Measurements from ENCODE around the gene CSKMT.
"Not testable (repeated sequence)": the region's sequence is repeated elsewhere in the genome, so short reads cannot be mapped to it uniquely, and the experiment has no call there.

Gene CSKMT

GRCh38 chr11:62665075-62665598 lies at the start of gene CSKMT, which contains the start of gene C11orf98:
Gene CSKMT, plus strand, starts transcription at chr11:62665312. Its CDS starts 568 bp downstream, at chr11:62665880.
Gene C11orf98, minus strand, starts transcription at chr11:62665210. Its CDS starts 41 bp downstream, at chr11:62665169.
- peak; percentile 96 to 97 for DNase-seq

GRCh38 chr11:62615521-62615920 lies 49.6 kb upstream of the CSKMT start:
- no peak for DNase-seq

- not testable (repeated sequence) for DNase-seq
These were observed 48.2 kb upstream of the CSKMT start for GRCh38 chr11:62616957-62617356.

GRCh38 chr11:62621027-62621566 lies 44.0 kb upstream of the CSKMT start:
- DNase-seq = no peak

- DNase-seq = peak; percentile 95 to 97
These were observed 43.3 kb upstream of the CSKMT start, which contains the start of gene B3GAT3 for GRCh38 chr11:62621567-62622470. Gene B3GAT3, minus strand, starts transcription at chr11:62621986. Its CDS starts 39 bp downstream, at chr11:62621947.

GRCh38 chr11:62622476-62623089 lies 42.5 kb upstream of the CSKMT start:
- no peak for DNase-seq

GRCh38 chr11:62627713-62628112 lies 37.4 kb upstream of the CSKMT start:
- no peak for DNase-seq

GRCh38 chr11:62632492-62632891 lies 32.6 kb upstream of the CSKMT start:
- DNase-seq = no peak

GRCh38 chr11:62644220-62644619 lies 20.9 kb upstream of the CSKMT start:
- DNase-seq = no peak

GRCh38 chr11:62645671-62645945 lies 19.5 kb upstream of the CSKMT start:
- DNase-seq = no peak

- peak; percentile 100 for DNase-seq
These were observed 18.9 kb upstream of the CSKMT start, which contains the start of gene GANAB for GRCh38 chr11:62645946-62646824. Gene GANAB, minus strand, starts transcription at chr11:62646613. Its CDS starts 14 bp downstream, at chr11:62646599.

- DNase-seq = no peak
These were observed 18.1 kb upstream of the CSKMT start for GRCh38 chr11:62646825-62647608.

- no peak for DNase-seq
These were observed 17.5 kb upstream of the CSKMT start for GRCh38 chr11:62647609-62648005.

- DNase-seq = no peak
These were observed 16.7 kb upstream of the CSKMT start for GRCh38 chr11:62648185-62648966.

GRCh38 chr11:62648967-62649364 lies 16.1 kb upstream of the CSKMT start:
- no peak for DNase-seq

GRCh38 chr11:62649486-62649885 lies 15.6 kb upstream of the CSKMT start:
- DNase-seq = no peak

- not testable (repeated sequence) for DNase-seq
These were observed 14.8 kb upstream of the CSKMT start for GRCh38 chr11:62650283-62650682.

- DNase-seq = no peak
These were observed 12.7 kb upstream of the CSKMT start for GRCh38 chr11:62652161-62653006.

GRCh38 chr11:62654297-62654696 lies 10.8 kb upstream of the CSKMT start:
- DNase-seq = no peak
